AG10803 (cell line): ENCODE data around the gene THBS1.
A peak's percentile ranks its signal among the peaks of the same experiment; 100 is the strongest.

Experiments
- DNase-seq: peaks from one replicate; pipeline ENCODE4 v3.0.0; 2010; ENCODE audit warnings: low read depth
- H3K4me3 ChIP-seq: 2 replicates; pipeline ENCODE4 v1.5.1; 2011; ENCODE audit warnings: mild to moderate bottlenecking, low read length, control low read depth
- TF ChIP-seq, protein P1 (sequence below): conservative IDR thresholded peaks from 2 replicates; pipeline ENCODE4 v1.5.1; 2011; ENCODE audit warnings: mild to moderate bottlenecking, low read length, control low read depth, inconsistent platforms

The THBS1 gene

DNA sequence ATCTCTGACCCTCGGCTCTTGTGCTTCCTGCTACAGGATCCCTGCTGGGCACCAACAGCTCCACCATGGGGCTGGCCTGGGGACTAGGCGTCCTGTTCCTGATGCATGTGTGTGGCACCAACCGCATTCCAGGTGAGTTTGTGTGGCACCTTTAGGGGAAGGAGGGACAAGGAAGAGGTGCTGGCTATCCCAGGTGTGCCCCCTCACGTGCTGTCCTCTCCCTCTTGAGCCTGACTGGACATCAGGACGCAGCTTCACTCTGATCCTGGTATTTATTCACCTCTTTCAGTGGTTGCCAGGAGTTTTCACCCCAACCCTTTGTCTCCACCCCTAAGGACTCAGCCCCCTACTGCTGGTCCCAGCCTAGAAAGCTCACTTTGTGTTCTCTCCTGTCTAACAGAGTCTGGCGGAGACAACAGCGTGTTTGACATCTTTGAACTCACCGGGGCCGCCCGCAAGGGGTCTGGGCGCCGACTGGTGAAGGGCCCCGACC is 960 bp downstream of the THBS1 start:
- TF ChIP-seq, protein P1, sequence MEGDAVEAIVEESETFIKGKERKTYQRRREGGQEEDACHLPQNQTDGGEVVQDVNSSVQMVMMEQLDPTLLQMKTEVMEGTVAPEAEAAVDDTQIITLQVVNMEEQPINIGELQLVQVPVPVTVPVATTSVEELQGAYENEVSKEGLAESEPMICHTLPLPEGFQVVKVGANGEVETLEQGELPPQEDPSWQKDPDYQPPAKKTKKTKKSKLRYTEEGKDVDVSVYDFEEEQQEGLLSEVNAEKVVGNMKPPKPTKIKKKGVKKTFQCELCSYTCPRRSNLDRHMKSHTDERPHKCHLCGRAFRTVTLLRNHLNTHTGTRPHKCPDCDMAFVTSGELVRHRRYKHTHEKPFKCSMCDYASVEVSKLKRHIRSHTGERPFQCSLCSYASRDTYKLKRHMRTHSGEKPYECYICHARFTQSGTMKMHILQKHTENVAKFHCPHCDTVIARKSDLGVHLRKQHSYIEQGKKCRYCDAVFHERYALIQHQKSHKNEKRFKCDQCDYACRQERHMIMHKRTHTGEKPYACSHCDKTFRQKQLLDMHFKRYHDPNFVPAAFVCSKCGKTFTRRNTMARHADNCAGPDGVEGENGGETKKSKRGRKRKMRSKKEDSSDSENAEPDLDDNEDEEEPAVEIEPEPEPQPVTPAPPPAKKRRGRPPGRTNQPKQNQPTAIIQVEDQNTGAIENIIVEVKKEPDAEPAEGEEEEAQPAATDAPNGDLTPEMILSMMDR = peak; percentile 34
- H3K4me3 ChIP-seq = peak overlapping the region; percentile 87
- DNase-seq = peak; percentile 78

DNA sequence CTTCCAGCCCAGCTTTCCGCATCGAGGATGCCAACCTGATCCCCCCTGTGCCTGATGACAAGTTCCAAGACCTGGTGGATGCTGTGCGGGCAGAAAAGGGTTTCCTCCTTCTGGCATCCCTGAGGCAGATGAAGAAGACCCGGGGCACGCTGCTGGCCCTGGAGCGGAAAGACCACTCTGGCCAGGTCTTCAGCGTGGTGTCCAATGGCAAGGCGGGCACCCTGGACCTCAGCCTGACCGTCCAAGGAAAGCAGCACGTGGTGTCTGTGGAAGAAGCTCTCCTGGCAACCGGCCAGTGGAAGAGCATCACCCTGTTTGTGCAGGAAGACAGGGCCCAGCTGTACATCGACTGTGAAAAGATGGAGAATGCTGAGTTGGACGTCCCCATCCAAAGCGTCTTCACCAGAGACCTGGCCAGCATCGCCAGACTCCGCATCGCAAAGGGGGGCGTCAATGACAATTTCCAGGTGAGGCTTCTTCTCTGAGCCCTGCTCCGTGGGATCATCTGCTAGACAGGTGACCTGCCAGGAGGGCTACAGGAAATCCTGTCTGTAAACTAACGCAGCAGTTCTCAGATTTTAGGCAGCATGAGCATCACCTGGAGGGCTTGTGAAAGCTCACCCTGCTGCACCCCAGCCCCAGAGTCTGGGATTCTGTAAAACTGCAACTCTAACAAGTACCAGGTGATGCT is 1.6 kb downstream of the THBS1 start:
- TF ChIP-seq, protein P1 = no peak
- peak overlapping the region; percentile 87 for H3K4me3 ChIP-seq
- DNase-seq = peak; percentile 84

DNA sequence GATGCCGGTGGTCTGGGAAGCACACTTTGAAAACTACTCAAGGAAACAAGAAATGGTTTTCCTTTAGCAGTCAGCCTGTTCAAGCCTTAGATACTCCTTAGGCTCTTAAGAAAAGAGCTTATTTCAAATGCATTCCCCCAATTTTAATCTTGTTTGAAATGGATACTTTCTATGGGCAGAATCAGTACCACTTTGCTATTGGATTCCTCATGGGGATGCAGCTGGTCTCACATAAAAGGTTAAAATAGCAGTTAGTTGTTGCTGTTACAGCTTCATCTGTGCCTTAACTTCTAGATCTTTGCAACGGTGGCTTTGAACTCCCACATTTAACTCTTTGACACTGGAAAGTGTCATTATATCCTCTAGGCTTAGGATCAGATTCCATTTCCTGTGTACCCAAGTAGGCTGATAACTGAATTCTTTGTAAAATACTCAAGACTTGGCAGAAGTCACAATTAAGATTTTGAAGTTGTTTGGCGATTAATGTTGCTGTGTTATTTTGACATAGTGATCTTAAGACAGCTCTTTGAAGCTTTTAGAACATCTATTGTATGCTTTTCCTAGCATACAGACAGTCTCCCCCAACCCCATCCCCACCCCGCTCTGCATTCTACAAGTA is 2.2 kb downstream of the THBS1 start:
- DNase-seq = peak; percentile 76
- TF ChIP-seq, protein P1 = no peak
- peak overlapping the region; percentile 87 for H3K4me3 ChIP-seq

DNA sequence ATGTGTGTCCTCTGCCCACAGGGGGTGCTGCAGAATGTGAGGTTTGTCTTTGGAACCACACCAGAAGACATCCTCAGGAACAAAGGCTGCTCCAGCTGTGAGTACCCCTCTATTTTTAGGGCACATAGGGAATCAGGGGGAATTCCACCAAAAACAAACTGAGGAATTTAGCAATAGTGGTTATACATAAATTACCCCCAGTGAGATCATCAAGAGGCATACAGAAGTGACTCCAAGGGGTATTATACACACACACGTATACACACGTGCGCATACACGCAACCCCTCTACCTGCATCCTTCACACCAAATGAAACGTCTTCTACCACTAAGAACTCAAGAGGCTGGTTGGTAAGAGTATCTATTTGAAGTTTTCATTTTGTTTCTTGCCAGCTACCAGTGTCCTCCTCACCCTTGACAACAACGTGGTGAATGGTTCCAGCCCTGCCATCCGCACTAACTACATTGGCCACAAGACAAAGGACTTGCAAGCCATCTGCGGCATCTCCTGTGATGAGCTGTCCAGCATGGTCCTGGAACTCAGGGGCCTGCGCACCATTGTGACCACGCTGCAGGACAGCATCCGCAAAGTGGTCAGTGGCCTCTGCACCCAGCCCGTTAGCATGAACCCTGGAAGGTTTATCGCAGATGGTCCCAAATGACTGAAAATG is 2.9 kb downstream of the THBS1 start:
- H3K4me3 ChIP-seq = peak overlapping the region; percentile 87
- DNase-seq = peak; percentile 92

DNA sequence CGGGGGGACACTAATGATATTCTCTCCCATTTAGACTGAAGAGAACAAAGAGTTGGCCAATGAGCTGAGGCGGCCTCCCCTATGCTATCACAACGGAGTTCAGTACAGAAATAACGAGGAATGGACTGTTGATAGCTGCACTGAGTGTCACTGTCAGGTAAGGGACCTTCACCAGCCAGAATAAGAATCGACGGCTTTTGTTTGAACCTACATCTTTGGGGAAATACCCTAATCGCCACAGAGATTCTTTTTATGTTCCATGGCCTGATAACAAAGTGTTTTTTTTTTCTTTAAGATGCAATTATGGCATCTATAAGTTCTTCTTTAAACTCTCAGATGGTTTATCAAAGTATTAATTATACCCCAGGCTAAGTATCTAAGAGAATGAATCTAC is 3.4 kb downstream of the THBS1 start:
- no peak for DNase-seq
- TF ChIP-seq, protein P1 = no peak
- H3K4me3 ChIP-seq = peak overlapping the region; percentile 87

More for the DNA sequence above, 2.9 kb downstream of the THBS1 start:
- TF ChIP-seq, protein P1 = peak; percentile 53

DNA sequence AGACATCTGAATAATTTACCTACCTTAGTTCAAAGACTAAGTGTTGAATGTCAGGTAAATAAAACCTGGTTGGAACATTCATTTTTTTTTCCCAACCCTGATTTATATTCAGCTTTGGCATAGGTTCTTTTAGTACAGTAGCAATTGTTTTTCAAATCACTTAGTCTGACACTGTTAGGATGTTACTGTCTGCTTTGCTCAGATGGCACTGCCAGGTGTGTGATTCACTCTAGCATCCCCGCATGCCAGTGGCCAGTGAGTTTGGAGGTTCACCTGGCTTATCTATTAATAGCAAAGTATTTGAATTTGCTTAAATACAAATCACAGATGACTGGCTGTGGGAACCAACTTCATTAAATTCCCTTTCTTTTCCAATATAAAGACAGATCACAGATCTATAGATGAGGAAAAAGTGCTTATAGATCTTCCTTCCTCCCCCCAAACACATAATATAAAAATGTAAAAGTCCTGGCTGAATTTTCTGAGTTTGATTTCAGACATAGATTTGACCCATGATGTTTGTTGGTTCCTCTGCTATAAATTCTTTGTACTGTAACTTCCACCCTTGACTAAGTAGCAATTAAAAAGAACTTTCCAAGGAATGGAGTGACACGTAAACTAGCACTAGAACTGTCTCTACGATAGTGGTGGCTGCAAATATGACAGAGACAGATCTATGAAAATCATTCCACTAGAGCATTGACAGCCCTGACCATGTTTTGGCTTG is 3.9 kb downstream of the THBS1 start:
- TF ChIP-seq, protein P1 = no peak
- DNase-seq = peak; percentile 78

More for the DNA sequence above, 3.9 kb downstream of the THBS1 start:
- H3K4me3 ChIP-seq = peak overlapping the region; percentile 87
